PC-3 (cell line): Measurements from ENCODE around the gene ABLIM2. TPM values are rescaled to one million over a fixed set of nuclear protein-coding genes. Genes with fewer than 3 reads are reported as not detected.

Source experiments
- ATAC-seq: fragments of 200-7000 bp; cut with Tn5 transposase; 2 replicates; pipeline ENCODE4 v1.9.1; 2020; ENCODE audit warnings: mild to moderate bottlenecking, moderate library complexity
- BruUV-seq: library from RNA; stranded (reverse); fragments of 400-500 nt; replicated peaks from 2 replicates; lab custom pipeline; 2021; lab: Mats Ljungman, UMichigan
- CTCF ChIA-PET: fragments of 300-600 bp; sonication (Branson Sonifier 250); formaldehyde crosslinking; loops from one replicate; lab custom pipeline; 2022; ENCODE audit warnings: antibody characterized with exemption; lab: Charles Lee
- POLR2A ChIA-PET: fragments of 300-600 bp; sonication (Branson Sonifier 250); formaldehyde crosslinking; loops from one replicate; lab custom pipeline; 2022; ENCODE audit warnings: antibody characterized with exemption; ENCODE audit not compliant: unreplicated experiment; lab: Charles Lee
- DNase-seq: peaks from one replicate; pipeline ENCODE4 v3.0.0-alpha.2; 2015
- H2AFZ ChIP-seq: fragments of 300-600 bp; sonication (generic); 2 replicates; pipeline ENCODE4 v1.6.0; 2016; ENCODE audit warnings: antibody characterized with exemption, low read length
- H3F3A ChIP-seq: fragments of 300-600 bp; sonication (generic); one replicate; pipeline ENCODE4 v1.6.0; 2017; ENCODE audit warnings: antibody characterized with exemption, low read length, control low read depth, mild to moderate bottlenecking; ENCODE audit not compliant: unreplicated experiment
- H3K27ac ChIP-seq: fragments of 300-600 bp; sonication (generic); 2 replicates; pipeline ENCODE4 v1.5.1; 2016; ENCODE audit warnings: mild to moderate bottlenecking, low read length
- H3K27me3 ChIP-seq: fragments of 300-600 bp; sonication (generic); 2 replicates; pipeline ENCODE4 v1.6.1; 2016; ENCODE audit warnings: low read length, mixed read lengths
- H3K36me3 ChIP-seq: fragments of 300-600 bp; sonication (generic); 2 replicates; pipeline ENCODE4 v1.6.1; 2016; ENCODE audit warnings: low read depth, mixed run types, low read length, mixed read lengths
- H3K4me1 ChIP-seq: fragments of 300-600 bp; sonication (generic); 2 replicates; pipeline ENCODE4 v1.5.1; 2016; ENCODE audit warnings: low read length; ENCODE audit not compliant: insufficient read depth
- H3K4me2 ChIP-seq: fragments of 300-600 bp; sonication (generic); 2 replicates; pipeline ENCODE4 v1.6.0; 2016; ENCODE audit warnings: low read length
- H3K4me3 ChIP-seq: fragments of 300-600 bp; sonication (generic); 2 replicates; pipeline ENCODE4 v1.5.1; 2016; ENCODE audit warnings: mild to moderate bottlenecking, low read length, mixed read lengths
- H3K79me2 ChIP-seq: fragments of 300-600 bp; sonication (generic); 2 replicates; pipeline ENCODE4 v1.6.1; 2017; ENCODE audit warnings: low read length, mixed read lengths
- H3K9ac ChIP-seq: fragments of 300-600 bp; sonication (generic); 2 replicates; pipeline ENCODE4 v1.6.0; 2016; ENCODE audit warnings: mild to moderate bottlenecking, low read length
- H3K9me2 ChIP-seq: fragments of 300-600 bp; sonication (generic); replicated peaks from 2 replicates; pipeline ENCODE4 v1.6.1; 2016; ENCODE audit warnings: mixed run types, low read length, mixed read lengths
- H3K9me3 ChIP-seq: fragments of 300-600 bp; sonication (generic); 2 replicates; pipeline ENCODE4 v1.6.1; 2016; ENCODE audit warnings: low read length, mixed read lengths
- H4K20me1 ChIP-seq: fragments of 300-600 bp; sonication (generic); 2 replicates; pipeline ENCODE4 v1.6.1; 2016; ENCODE audit warnings: low read length, mixed read lengths
- EZH2 ChIP-seq: fragments of 300-600 bp; sonication (generic); IDR thresholded peaks from one replicate; pipeline ENCODE4 v1.6.1; 2017; ENCODE audit warnings: antibody characterized with exemption, mild to moderate bottlenecking, low read length; ENCODE audit not compliant: unreplicated experiment
- EZH2phosphoT487 ChIP-seq: fragments of 300-600 bp; sonication (generic); IDR thresholded peaks from 2 replicates; pipeline ENCODE4 v1.6.1; 2018; ENCODE audit warnings: mild to moderate bottlenecking, antibody characterized with exemption, low read length, borderline replicate concordance
- intact Hi-C: fragments of 100-400 bp; cut with micrococcal nuclease; formaldehyde crosslinking; loops from 2 replicates; pipeline ENCODE4 v1.9.0; 2023
- total RNA-seq: library from RNA; depleted of rRNA; stranded (reverse); fragments of >200 nt; gene quantifications from 2 replicates; pipeline ENCODE4 v1.2.3, GENCODE V29; 2014
- TF ChIP-seq, protein P1 (sequence below): fragments of 300-600 bp; sonication (generic); conservative IDR thresholded peaks from 2 replicates; pipeline ENCODE4 v1.5.1; 2017; ENCODE audit warnings: antibody characterized with exemption, low read depth, mild to moderate bottlenecking, low read length

Gene ABLIM2
- total RNA-seq, 1 experiment from 2014 or later: 3.2 TPM

DNA sequence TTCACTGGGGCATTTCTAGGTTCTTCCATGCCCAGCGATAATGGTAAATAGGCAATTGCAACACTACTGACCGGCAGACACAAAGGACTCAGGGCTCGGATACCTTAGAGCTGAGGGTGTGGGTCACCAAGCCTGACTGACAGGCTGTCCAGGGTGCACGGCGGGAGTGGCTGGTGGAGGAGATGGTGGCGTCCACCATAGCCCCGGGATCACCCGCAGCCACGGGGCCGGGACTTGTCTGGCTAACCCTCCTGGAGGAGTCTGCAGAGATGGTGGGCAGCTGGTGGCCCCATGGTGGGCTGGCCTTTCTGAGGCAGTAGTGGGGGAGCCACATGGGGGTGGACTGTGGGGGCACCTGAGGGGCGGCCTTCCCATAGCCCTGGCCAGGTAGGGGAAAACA is 11.7 kb upstream of the ABLIM2 start:
- Histone ChIP-seq H3K27me3 (no peaks in the 10 kb centered on the region), H3K36me3 (no peaks in the 10 kb centered on the region), H3K9me3 (no peaks in the 10 kb centered on the region), H3K9me2 (no peaks in the 10 kb centered on the region), H3K79me2 (no peaks in the 10 kb centered on the region), H3K27ac (no peak overlapping the region), H3K4me3 (no peak overlapping the region), H3F3A (no peaks in the 10 kb centered on the region), H2AFZ (no peak overlapping the region), H3K9ac (no peak overlapping the region), H3K4me1 (no peaks in the 10 kb centered on the region), H3K4me2 (no peak overlapping the region), H4K20me1 (no peaks in the 10 kb centered on the region)
- DNase-seq (no peak), ATAC-seq (no peak)
- BruUV-seq: no TSS peak
- ChIA-PET CTCF (no interaction called here), POLR2A (no interaction called here)
- intact Hi-C loops: no loop called here
- TF ChIP-seq, protein P1, sequence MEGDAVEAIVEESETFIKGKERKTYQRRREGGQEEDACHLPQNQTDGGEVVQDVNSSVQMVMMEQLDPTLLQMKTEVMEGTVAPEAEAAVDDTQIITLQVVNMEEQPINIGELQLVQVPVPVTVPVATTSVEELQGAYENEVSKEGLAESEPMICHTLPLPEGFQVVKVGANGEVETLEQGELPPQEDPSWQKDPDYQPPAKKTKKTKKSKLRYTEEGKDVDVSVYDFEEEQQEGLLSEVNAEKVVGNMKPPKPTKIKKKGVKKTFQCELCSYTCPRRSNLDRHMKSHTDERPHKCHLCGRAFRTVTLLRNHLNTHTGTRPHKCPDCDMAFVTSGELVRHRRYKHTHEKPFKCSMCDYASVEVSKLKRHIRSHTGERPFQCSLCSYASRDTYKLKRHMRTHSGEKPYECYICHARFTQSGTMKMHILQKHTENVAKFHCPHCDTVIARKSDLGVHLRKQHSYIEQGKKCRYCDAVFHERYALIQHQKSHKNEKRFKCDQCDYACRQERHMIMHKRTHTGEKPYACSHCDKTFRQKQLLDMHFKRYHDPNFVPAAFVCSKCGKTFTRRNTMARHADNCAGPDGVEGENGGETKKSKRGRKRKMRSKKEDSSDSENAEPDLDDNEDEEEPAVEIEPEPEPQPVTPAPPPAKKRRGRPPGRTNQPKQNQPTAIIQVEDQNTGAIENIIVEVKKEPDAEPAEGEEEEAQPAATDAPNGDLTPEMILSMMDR: no peak
- TF ChIP-seq EZH2: no peak
- TF ChIP-seq EZH2phosphoT487: no peak

DNA sequence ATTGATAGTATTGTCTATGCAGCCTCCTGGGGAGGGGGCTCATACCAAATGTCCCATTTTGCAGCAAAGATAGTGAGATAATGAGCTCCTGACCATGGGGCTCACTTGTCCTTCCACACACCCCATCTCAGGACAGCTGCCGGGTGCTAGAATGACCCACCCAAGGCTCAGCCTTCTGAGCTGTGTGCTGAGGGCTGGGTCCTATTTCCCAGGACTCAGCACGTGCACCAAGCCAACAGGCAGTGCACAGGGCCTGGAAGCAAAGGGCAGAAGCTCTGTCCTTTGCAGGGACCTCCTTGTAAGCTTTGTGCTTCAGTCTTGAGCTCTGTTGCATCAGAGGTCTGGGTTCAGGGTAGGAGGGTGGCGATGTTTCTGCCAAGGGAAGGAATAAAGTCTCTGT is 11.2 kb upstream of the ABLIM2 start:
- Histone ChIP-seq H3K27me3 (no peaks in the 10 kb centered on the region), H3K27ac (no peak overlapping the region), H3K9me2 (no peaks in the 10 kb centered on the region), H3K79me2 (no peaks in the 10 kb centered on the region), H3K4me3 (no peak overlapping the region), H3K36me3 (no peaks in the 10 kb centered on the region), H3K9me3 (no peaks in the 10 kb centered on the region), H3K9ac (no peak overlapping the region), H3K4me1 (no peaks in the 10 kb centered on the region), H3K4me2 (no peak overlapping the region), H3F3A (no peaks in the 10 kb centered on the region), H2AFZ (no peak overlapping the region), H4K20me1 (no peaks in the 10 kb centered on the region)
- ChIA-PET CTCF (no interaction called here), POLR2A (no interaction called here)
- DNase-seq (no peak), ATAC-seq (no peak)
- TF ChIP-seq EZH2 (no peak), EZH2phosphoT487 (no peak)
- TF ChIP-seq, protein P1: no peak
- no TSS peak for BruUV-seq
- intact Hi-C loops: no loop called here

DNA sequence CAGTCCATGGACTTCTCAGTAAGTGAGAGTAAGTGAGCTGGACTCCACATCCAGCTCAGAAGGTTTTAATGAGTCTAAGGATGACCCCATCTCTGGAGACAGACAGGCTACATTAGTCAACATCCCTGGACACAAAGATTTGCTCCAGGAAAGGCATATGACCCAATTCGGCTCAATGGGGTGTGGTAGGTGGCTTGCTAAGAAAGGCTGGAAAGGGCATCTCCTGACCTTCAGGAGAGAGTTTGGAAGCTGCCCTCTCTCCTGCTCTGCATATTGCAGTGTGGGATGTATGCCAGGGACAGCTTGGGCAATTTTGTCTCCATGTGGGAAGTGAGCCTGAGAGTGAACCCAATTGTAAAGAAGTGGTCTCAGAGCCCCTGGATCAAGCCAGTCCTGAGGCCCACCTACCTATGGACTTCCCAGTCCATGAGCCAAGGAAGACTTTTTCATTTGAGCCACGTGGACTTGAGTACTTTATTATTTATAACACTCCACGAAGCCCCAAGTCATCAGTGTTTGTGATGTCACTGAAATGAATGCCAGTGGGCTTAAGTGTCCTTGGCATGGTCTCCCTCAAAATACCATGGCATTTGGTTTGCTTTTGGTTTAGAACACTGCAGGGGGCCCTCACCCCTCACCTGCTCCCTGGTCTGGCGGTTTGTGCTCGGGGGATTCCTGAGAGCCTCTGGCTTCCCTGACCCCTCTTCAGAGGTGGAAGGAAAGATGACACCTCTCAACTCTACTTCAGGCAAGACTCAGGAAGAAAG is 10.4 kb upstream of the ABLIM2 start:
- Histone ChIP-seq H3K9me3 (no peaks in the 10 kb centered on the region), H3K4me3 (no peak overlapping the region), H3K79me2 (no peaks in the 10 kb centered on the region), H3K4me1 (no peaks in the 10 kb centered on the region), H4K20me1 (no peaks in the 10 kb centered on the region), H3K27me3 (no peaks in the 10 kb centered on the region), H3F3A (no peaks in the 10 kb centered on the region), H3K4me2 (no peak overlapping the region), H3K9ac (no peak overlapping the region), H2AFZ (no peak overlapping the region), H3K9me2 (no peaks in the 10 kb centered on the region), H3K36me3 (no peaks in the 10 kb centered on the region), H3K27ac (no peak overlapping the region)
- ChIA-PET CTCF (interaction anchor here (1.0 kb wide), 1 partner anchor 8 kb away, joined by 6 read pairs; no protein-coding TSS in a partner anchor), POLR2A (no interaction called here)
- ATAC-seq (no peak), DNase-seq (no peak)
- BruUV-seq: no TSS peak
- TF ChIP-seq EZH2 (no peak), EZH2phosphoT487 (no peak)
- TF ChIP-seq, protein P1: no peak
- intact Hi-C loops: no loop called here
